Measurements from ENCODE around the gene SDK1. TPM values are rescaled to one million over a fixed set of nuclear protein-coding genes. Genes with fewer than 3 reads are reported as not detected.
A peak's percentile ranks its signal among the peaks of the same experiment; 100 is the strongest.
"Not testable (repeated sequence)": the region's sequence is repeated elsewhere in the genome, so short reads cannot be mapped to it uniquely, and the experiment has no call there.

The SDK1 gene
- total RNA-seq, 1 donor from 2014 or later, result 16.7 TPM

DNA sequence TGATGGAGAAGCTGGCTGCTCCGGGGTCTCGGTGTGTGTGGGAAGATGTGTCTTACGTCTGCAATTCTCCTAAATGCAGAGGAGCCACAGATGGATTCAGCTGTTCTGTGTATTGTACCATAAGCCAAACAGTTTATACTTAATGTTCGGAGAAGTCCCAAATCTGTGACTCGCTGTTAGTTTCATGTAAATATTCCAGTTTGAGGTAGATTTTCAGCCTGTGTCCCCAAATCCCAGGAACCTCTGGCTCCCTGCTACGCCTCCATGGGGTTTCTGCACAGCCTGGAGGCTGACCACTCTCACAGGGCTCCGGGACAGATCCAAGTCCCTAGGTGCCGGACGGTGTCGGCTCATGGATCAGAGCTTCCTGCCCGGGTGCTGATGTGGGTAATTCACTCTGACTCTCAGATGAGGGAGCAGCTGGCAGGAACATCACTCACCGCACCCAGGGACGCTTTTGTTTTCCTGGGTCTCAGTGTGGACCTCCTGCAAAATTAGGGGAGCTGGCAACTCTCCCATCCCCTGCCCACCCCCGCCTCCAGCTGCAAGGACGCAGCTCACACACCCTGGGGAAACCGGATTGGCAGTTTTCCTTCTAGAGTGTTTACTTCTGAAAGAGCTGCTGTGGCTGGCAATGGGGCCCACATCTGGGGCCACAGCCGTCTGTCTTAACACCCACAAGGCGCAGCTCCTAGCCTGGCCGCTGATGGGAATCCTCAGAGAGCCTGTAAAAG is 960.0 kb downstream of the SDK1 start:
- Histone ChIP-seq H3K4me3 (no peak overlapping the region), H3K36me3 (no peaks in the 10 kb centered on the region), H3K27me3 (no peaks in the 10 kb centered on the region), H3K4me1 (peaks cover 3% of the 10 kb centered on the region), H3K27ac (no peak overlapping the region), H3K9me3 (no peaks in the 10 kb centered on the region)
- no peak for DNase-seq (ENCODE audit: extremely low spot score in 2 of 2)
- intact Hi-C loops (cut with DNase I), result no loop called here
- TF ChIP-seq POLR2A (IDR thresholded peaks at IDR 0.05) (no peak), POLR2AphosphoS5 (IDR thresholded peaks at IDR 0.05; ENCODE audit: insufficient read depth in 1 of 2, low read depth in 1 of 2) (no peak)
- TF ChIP-seq, protein P1, sequence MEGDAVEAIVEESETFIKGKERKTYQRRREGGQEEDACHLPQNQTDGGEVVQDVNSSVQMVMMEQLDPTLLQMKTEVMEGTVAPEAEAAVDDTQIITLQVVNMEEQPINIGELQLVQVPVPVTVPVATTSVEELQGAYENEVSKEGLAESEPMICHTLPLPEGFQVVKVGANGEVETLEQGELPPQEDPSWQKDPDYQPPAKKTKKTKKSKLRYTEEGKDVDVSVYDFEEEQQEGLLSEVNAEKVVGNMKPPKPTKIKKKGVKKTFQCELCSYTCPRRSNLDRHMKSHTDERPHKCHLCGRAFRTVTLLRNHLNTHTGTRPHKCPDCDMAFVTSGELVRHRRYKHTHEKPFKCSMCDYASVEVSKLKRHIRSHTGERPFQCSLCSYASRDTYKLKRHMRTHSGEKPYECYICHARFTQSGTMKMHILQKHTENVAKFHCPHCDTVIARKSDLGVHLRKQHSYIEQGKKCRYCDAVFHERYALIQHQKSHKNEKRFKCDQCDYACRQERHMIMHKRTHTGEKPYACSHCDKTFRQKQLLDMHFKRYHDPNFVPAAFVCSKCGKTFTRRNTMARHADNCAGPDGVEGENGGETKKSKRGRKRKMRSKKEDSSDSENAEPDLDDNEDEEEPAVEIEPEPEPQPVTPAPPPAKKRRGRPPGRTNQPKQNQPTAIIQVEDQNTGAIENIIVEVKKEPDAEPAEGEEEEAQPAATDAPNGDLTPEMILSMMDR (IDR thresholded peaks at IDR 0.05), result no peak

DNA sequence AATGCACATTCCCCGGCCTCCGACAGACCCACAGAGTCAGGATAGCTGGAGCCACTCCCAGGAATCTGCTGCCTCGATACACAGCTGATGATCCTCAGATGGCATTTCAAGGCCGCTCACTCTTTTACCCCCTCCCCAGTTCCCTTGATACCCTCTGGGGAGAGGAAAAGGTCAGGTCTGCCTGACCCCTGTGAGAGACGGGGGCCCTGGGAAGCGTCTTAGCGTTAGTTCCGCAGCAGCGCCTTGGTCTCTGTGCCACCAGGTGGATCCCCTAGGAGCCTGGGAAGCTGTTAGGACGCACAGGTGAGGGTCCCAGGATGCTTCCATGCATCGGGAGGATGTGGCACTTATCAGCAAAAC is 960.5 kb downstream of the SDK1 start:
- H3K4me1 ChIP-seq, result peaks cover 3% of the 10 kb centered on the region
- H3K27me3 ChIP-seq, result no peaks in the 10 kb centered on the region
- H3K36me3 ChIP-seq, result no peaks in the 10 kb centered on the region
- no peak overlapping the region for H3K4me3 ChIP-seq
- DNase-seq (ENCODE audit: extremely low spot score in 2 of 2), result no peak
- intact Hi-C loops (cut with DNase I), result no loop called here
- H3K27ac ChIP-seq, result no peak overlapping the region
- TF ChIP-seq, protein P1 (IDR thresholded peaks at IDR 0.05), result no peak
- TF ChIP-seq POLR2AphosphoS5 (IDR thresholded peaks at IDR 0.05; ENCODE audit: insufficient read depth in 1 of 2, low read depth in 1 of 2), result no peak
- TF ChIP-seq POLR2A (IDR thresholded peaks at IDR 0.05), result no peak
- H3K9me3 ChIP-seq, result no peaks in the 10 kb centered on the region

DNA sequence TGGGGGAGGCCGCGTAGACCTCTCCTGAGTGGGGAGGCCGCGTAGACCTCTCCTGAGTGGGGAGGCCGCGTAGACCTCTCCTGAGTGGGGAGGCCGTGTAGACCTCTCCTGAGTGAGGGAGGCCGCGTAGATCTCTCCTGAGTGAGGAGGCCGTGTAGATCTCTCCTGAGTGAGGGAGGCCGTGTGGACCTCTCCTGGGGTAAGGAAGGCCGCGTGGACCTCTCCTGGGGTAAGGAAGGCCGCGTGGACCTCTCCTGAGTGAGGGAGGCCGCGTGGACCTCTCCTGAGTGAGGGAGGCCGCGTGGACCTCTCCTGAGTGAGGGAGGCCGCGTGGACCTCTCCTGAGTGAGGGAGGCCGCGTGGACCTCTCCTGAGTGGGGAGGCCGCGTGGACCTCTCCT is 963.2 kb downstream of the SDK1 start:
- H3K9me3 ChIP-seq; H3K36me3 ChIP-seq; H3K4me1 ChIP-seq; H3K27me3 ChIP-seq; H3K27ac ChIP-seq; H3K4me3 ChIP-seq; DNase-seq (ENCODE audit: extremely low spot score in 2 of 2); intact Hi-C loops (cut with DNase I): not testable (repeated sequence)

DNA sequence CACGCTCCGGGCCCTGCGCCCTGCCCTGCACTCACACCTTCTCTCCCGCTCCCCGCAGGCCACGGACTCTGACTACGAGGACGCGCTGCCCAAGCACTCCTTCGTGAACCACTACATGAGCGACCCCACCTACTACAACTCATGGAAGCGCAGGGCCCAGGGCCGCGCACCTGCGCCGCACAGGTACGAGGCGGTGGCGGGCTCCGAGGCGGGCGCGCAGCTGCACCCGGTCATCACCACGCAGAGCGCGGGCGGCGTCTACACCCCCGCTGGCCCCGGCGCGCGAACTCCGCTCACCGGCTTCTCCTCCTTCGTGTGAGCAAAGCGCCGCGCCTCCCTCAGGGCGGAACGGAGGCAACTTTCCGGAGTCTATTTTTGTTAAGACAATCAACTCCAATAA is 964.0 kb downstream of the SDK1 start:
- peak in 1 of 2 donors; percentile 95 for DNase-seq (ENCODE audit: extremely low spot score in 2 of 2)
- H3K27ac ChIP-seq, result no peak overlapping the region
- no peaks in the 10 kb centered on the region for H3K4me1 ChIP-seq
- TF ChIP-seq, protein P1 (IDR thresholded peaks at IDR 0.05), result no peak
- TF ChIP-seq POLR2AphosphoS5 (IDR thresholded peaks at IDR 0.05; ENCODE audit: insufficient read depth in 1 of 2, low read depth in 1 of 2) (no peak), POLR2A (IDR thresholded peaks at IDR 0.05) (no peak)
- intact Hi-C loops (cut with DNase I), result no loop called here
- H3K27me3 ChIP-seq, result no peaks in the 10 kb centered on the region
- H3K9me3 ChIP-seq, result no peaks in the 10 kb centered on the region
- no peak overlapping the region for H3K4me3 ChIP-seq
- no peaks in the 10 kb centered on the region for H3K36me3 ChIP-seq

DNA sequence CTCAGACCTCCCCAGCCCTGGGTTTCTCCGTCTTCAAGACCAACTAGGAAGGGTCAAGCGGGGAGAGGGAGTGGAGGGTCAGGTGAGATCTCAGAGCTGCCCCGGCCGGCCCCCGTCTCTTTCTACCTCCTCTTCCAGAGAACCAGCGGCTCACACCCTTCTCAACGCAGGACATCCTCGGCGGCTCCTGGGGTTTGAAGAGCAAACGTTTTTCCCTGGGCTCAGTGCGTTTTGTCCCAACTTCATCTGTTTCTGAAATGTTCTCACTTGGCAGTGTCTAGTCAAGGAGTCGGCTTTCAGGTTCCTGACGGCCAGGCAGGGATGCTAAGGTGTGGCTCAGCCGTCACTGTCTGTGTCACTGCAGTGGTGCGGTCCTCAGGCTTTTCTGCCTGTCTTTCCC is 964.6 kb downstream of the SDK1 start:
- DNase-seq (ENCODE audit: extremely low spot score in 2 of 2), result peak in 1 of 2 donors; percentile 64

More for the DNA sequence above, 964.6 kb downstream of the SDK1 start:
- Histone ChIP-seq H3K27me3 (no peaks in the 10 kb centered on the region), H3K9me3 (no peaks in the 10 kb centered on the region), H3K27ac (no peak overlapping the region), H3K4me1 (no peaks in the 10 kb centered on the region), H3K36me3 (no peaks in the 10 kb centered on the region), H3K4me3 (no peak overlapping the region)
- TF ChIP-seq POLR2A (IDR thresholded peaks at IDR 0.05), result no peak
- TF ChIP-seq, protein P1 (IDR thresholded peaks at IDR 0.05), result no peak
- TF ChIP-seq POLR2AphosphoS5 (IDR thresholded peaks at IDR 0.05; ENCODE audit: insufficient read depth in 1 of 2, low read depth in 1 of 2), result no peak
- intact Hi-C loops (cut with DNase I), result no loop called here

Measured in vagina (tissue), 2 donors.